SK-N-SH (cell line): Measurements from ENCODE around the gene IL11RA.

Experiments
- EP300 ChIP-seq, 2 experiments: IDR thresholded peaks; 2 replicates each; pipeline versions ENCODE4 v1.4.0 to v1.6.1; 2012; ENCODE audit warnings: borderline replicate concordance in 1 of 2, low read depth in 1 of 2, low read length in 1 of 2
- FOSL2 ChIP-seq: IDR thresholded peaks from 2 replicates; pipeline ENCODE4 v1.4.0; 2012; ENCODE audit warnings: low read depth, mild to moderate bottlenecking, moderate library complexity, borderline replicate concordance
- FOXJ3 ChIP-seq: sonication (generic); formaldehyde crosslinking; IDR thresholded peaks from 2 replicates; pipeline ENCODE4 v1.5.1; 2020; ENCODE audit warnings: mild to moderate bottlenecking, missing genetic modification reagents
- FOXM1 ChIP-seq: IDR thresholded peaks from 2 replicates; pipeline ENCODE4 v1.4.0; 2012; ENCODE audit warnings: low read depth, mild to moderate bottlenecking
- GABPA ChIP-seq: IDR thresholded peaks from 2 replicates; pipeline ENCODE4 v1.4.0; 2012; ENCODE audit warnings: low read depth, mild to moderate bottlenecking
- RAD21 ChIP-seq: IDR thresholded peaks from 2 replicates; pipeline ENCODE4 v1.6.1; 2012; ENCODE audit warnings: mild to moderate bottlenecking, low read length
- TF ChIP-seq, protein P1 (sequence below): fragments of 200-600 bp; sonication (generic); IDR thresholded peaks from 2 replicates; pipeline ENCODE4 v1.6.1; 2017; ENCODE audit warnings: antibody characterized with exemption, mild to moderate bottlenecking, moderate library complexity
- TF ChIP-seq, protein P2 (sequence below): IDR thresholded peaks from 2 replicates; pipeline ENCODE4 v1.6.1; 2012; ENCODE audit warnings: mild to moderate bottlenecking, low read depth, low read length, moderate library complexity

DNA sequence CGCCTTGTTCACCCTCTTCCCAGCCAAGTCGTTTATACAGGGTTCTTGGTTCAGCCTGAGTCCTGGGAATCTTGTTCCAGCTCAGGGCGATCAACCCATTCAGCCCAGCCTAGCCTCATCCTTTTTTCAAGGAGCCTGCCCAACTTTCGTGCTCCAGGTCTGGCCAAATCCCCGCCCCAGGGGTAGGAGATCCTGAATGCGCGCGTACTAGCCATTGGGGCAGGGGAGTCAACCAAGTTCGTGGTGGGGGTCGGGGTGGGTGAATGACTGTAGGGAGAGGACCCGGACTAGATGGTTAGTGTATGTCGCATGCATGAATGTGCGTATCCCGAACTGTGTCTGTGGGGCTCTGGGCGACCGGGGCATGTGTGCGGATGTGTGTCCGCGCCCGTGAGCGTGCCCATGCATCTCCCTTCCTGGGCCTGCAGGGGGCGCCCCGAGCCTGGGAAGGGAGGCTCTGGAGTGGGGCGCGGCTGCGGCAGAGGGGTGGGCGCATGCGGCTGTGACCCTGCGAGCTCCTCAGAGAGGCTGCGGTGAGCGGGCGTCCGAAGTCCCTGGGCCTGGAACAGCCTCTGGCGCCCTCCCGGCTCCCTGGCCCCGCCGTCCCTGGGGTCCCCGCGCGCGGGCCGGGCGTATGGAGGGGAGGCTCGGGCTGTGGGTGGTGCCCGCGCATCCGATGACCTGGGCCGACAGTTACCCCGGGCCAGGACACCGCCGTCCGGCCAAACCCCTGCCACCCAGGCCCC, 49.2 kb downstream of the IL11RA start:
- TF ChIP-seq FOSL2 (no peak), EP300 (IDR thresholded peaks at IDR 0.05; ENCODE audit: borderline replicate concordance in 1 of 2, low read depth in 1 of 2, low read length in 1 of 2) (no peak), GABPA (no peak), FOXM1 (no peak), FOXJ3 (CRISPR knock-in tag) (no peak), RAD21 (peak; percentile 51)
- TF ChIP-seq, protein P1, sequence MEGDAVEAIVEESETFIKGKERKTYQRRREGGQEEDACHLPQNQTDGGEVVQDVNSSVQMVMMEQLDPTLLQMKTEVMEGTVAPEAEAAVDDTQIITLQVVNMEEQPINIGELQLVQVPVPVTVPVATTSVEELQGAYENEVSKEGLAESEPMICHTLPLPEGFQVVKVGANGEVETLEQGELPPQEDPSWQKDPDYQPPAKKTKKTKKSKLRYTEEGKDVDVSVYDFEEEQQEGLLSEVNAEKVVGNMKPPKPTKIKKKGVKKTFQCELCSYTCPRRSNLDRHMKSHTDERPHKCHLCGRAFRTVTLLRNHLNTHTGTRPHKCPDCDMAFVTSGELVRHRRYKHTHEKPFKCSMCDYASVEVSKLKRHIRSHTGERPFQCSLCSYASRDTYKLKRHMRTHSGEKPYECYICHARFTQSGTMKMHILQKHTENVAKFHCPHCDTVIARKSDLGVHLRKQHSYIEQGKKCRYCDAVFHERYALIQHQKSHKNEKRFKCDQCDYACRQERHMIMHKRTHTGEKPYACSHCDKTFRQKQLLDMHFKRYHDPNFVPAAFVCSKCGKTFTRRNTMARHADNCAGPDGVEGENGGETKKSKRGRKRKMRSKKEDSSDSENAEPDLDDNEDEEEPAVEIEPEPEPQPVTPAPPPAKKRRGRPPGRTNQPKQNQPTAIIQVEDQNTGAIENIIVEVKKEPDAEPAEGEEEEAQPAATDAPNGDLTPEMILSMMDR: peak; percentile 67
- TF ChIP-seq, protein P2, sequence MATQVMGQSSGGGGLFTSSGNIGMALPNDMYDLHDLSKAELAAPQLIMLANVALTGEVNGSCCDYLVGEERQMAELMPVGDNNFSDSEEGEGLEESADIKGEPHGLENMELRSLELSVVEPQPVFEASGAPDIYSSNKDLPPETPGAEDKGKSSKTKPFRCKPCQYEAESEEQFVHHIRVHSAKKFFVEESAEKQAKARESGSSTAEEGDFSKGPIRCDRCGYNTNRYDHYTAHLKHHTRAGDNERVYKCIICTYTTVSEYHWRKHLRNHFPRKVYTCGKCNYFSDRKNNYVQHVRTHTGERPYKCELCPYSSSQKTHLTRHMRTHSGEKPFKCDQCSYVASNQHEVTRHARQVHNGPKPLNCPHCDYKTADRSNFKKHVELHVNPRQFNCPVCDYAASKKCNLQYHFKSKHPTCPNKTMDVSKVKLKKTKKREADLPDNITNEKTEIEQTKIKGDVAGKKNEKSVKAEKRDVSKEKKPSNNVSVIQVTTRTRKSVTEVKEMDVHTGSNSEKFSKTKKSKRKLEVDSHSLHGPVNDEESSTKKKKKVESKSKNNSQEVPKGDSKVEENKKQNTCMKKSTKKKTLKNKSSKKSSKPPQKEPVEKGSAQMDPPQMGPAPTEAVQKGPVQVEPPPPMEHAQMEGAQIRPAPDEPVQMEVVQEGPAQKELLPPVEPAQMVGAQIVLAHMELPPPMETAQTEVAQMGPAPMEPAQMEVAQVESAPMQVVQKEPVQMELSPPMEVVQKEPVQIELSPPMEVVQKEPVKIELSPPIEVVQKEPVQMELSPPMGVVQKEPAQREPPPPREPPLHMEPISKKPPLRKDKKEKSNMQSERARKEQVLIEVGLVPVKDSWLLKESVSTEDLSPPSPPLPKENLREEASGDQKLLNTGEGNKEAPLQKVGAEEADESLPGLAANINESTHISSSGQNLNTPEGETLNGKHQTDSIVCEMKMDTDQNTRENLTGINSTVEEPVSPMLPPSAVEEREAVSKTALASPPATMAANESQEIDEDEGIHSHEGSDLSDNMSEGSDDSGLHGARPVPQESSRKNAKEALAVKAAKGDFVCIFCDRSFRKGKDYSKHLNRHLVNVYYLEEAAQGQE: no peak
